Colonic mucosa (tissue), 4 donors: ENCODE results near the gene NELFA. TPM values are rescaled to one million over a fixed set of nuclear protein-coding genes. Genes with fewer than 3 reads are reported as not detected.

Experiments used
- DNase-seq: peaks from one replicate; pipeline ENCODE4 v3.0.0-alpha.2; 2020
- H3K27ac ChIP-seq: fragments of 200-600 bp; one replicate; pipeline ENCODE4 v1.8.0; 2021
- H3K27me3 ChIP-seq: fragments of 200-600 bp; one replicate; pipeline ENCODE4 v1.8.0; 2021
- H3K36me3 ChIP-seq: fragments of 200-600 bp; one replicate; pipeline ENCODE4 v1.8.0; 2021
- H3K4me1 ChIP-seq: fragments of 200-600 bp; one replicate; pipeline ENCODE4 v1.8.0; 2021; ENCODE audit warnings: mild to moderate bottlenecking
- H3K4me3 ChIP-seq: fragments of 200-600 bp; one replicate; pipeline ENCODE4 v1.8.0; 2021
- H3K9ac ChIP-seq, 2 donors: one replicate each; pipeline ENCODE4 v1.7.0; 2013; ENCODE audit warnings: control low read depth in 2 of 2, low read depth in 2 of 2, low read length in 2 of 2
- H3K9me3 ChIP-seq: fragments of 200-600 bp; one replicate; pipeline ENCODE4 v1.8.0; 2021
- intact Hi-C: fragments of 100-400 bp; cut with DNase I; formaldehyde crosslinking; loops from one replicate; pipeline ENCODE4 v1.14.1; 2022
- total RNA-seq, 2 donors: library from RNA; stranded (reverse); fragmentation: NEBNext Ultra II Directional in 1 of 2; extraction: Animal tissue kit (Norgen Biotek cat#: 25700) in 1 of 2; gene quantifications; one replicate each; pipeline ENCODE4 v1.2.1, GENCODE V29; 2021
- TF ChIP-seq, protein P1 (sequence below): fragments of 200-600 bp; IDR thresholded peaks from one replicate; pipeline ENCODE4 v1.8.0; 2022; ENCODE audit warnings: antibody characterized with exemption, mild to moderate bottlenecking
- donor health status: healthy.
- donor health status: DM: no; HTN: no; CAD: no.
- donor health status: DM: no; HTN: no; CAD: no.

The NELFA gene
- total RNA-seq: 10 to 100 TPM; 25.7 to 41.5 TPM

DNA sequence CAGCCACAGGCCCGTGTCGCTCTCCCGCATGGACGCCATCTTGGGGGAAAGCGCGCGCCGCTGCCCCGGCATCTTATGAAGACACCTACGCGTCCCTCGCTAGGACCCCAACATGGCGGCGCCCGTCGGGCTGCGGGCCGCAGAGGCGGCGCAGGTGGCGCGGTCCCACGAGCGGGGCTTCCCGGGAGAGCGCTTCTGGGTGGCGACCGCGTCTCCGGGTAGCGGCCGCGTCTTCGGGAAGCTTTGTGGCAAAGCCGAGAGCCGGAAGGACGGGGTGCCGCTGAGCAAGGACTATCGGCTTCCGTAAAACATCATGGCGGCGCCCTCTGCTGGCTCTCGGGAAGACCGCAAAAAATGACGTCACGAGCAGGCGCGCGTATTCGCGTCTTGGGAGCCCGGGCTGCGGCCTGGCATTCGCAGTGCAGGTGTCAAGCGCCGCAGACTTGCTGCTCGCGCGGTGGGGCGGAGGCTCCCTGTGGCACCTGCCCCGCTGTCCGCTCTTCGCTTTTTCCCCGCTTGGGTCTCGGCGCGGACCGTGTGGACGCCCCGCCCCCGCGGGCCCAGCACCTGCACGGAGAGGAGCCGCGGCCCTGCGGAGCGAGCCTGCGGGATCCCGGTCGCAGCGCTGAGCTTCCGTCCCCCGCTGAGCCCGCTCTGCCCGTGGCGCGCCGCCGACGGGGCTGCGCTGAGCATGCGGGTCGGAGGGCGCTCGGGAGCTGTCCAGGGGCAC is at the start of gene NELFA:
Gene NELFA (minus strand): TSS at position 54 of the 730 bp plus-strand sequence. CDS start 15 bp downstream, at position 39.
- Histone ChIP-seq H3K36me3 (no peaks in the 10 kb centered on the region), H3K27me3 (no peaks in the 10 kb centered on the region), H3K4me3 (peak within 1 kb of the TSS; percentile 87), H3K9ac (peak within 1 kb of the TSS; percentile 83 to 84), H3K27ac (peak within 1 kb of the TSS; percentile 97), H3K9me3 (no peaks in the 10 kb centered on the region), H3K4me1 (no peaks in the 10 kb centered on the region)
- peak; percentile 97 for DNase-seq
- TF ChIP-seq, protein P1, sequence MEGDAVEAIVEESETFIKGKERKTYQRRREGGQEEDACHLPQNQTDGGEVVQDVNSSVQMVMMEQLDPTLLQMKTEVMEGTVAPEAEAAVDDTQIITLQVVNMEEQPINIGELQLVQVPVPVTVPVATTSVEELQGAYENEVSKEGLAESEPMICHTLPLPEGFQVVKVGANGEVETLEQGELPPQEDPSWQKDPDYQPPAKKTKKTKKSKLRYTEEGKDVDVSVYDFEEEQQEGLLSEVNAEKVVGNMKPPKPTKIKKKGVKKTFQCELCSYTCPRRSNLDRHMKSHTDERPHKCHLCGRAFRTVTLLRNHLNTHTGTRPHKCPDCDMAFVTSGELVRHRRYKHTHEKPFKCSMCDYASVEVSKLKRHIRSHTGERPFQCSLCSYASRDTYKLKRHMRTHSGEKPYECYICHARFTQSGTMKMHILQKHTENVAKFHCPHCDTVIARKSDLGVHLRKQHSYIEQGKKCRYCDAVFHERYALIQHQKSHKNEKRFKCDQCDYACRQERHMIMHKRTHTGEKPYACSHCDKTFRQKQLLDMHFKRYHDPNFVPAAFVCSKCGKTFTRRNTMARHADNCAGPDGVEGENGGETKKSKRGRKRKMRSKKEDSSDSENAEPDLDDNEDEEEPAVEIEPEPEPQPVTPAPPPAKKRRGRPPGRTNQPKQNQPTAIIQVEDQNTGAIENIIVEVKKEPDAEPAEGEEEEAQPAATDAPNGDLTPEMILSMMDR: peak; percentile 47
- intact Hi-C loops: loop anchor here (10.0 kb wide), 1 partner anchor 164 kb away; no protein-coding TSS in a partner anchor

DNA sequence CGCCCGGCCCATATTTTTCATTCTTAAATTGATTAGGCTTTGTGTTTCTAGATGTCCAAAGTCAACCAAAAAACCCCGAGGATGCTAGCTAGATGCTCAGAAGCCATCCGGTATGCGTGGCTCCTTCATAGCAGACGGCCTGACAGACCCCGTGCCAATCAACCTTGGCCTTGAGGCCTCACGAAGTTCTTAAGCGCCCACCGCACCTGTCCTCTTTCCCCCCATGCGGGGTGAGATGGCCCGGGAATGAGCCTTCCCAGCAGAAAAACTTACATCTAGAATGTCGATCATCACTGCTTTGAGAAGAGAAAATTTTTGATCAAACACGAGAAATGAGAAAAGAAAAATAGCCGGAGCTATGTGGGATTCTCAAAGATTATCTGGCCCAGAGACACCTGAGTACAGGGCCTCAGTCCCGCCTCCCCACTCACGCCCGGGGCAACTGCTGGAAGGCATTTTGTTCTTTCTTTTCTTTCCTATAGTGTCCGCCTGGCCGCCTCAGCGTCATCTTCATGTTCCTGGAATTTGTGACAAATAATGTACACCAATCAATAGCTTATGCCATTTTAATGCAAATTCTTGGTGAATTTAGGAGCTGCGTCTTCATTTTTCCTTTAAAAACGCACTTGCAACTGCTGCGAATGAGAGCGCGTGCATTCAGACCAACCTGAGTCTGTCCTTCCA is 48.8 kb upstream of the NELFA start:
- intact Hi-C loops: no loop called here
- no peak overlapping the region for H3K9ac ChIP-seq
- no peak overlapping the region for H3K4me3 ChIP-seq
- H3K9me3 ChIP-seq: no peaks in the 10 kb centered on the region
- H3K4me1 ChIP-seq: peaks cover 3% of the 10 kb centered on the region
- TF ChIP-seq, protein P1: no peak
- no peak overlapping the region for H3K27ac ChIP-seq
- DNase-seq: no peak
- peaks cover 53% of the 10 kb centered on the region for H3K27me3 ChIP-seq
- H3K36me3 ChIP-seq: no peaks in the 10 kb centered on the region

DNA sequence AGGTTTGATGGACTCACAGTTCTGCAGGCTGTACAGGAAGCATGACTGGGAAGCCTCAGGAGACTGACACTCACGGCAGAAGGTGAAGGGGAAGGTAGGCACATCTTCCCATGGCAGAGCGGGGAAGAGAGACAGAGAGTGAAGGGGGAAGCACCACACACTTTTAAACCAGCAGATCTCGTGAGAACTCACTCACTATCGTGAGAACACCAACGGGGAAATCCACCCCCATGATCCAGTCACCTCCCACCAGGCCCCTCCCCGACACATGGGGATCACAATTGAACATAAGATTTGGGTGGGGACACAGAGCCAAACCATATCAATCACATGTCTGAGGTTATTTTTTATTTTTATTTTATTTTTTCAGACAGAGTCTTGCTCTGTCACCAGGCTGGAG is 45.4 kb upstream of the NELFA start:
- H3K27me3 ChIP-seq: peaks cover 26% of the 10 kb centered on the region
- H3K36me3 ChIP-seq: no peaks in the 10 kb centered on the region
- no peaks in the 10 kb centered on the region for H3K4me1 ChIP-seq
- TF ChIP-seq, protein P1: no peak
- no peaks in the 10 kb centered on the region for H3K9me3 ChIP-seq
- no peak overlapping the region for H3K9ac ChIP-seq
- no peak overlapping the region for H3K27ac ChIP-seq
- no peak overlapping the region for H3K4me3 ChIP-seq
- intact Hi-C loops: no loop called here
- DNase-seq: no peak

DNA sequence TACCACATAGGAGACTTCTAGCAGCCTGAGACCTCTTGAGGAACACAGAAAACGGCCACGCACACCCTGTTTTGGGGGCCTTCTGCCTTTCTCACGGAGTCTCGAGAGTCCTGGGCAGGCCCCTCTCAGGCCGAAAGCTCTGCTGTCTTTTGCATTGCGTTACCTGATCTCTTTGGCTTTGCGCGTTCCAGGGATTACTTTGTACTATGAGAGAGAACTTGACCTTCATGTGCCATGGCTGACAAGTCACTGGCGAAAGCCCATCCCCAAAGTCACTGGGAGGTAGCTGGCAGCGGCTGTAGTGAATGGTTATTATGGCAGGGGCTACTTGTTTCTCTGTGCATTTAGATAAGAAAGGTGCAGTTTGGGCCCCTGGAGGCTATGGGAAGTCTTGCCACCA is 42.3 kb upstream of the NELFA start:
- H3K9ac ChIP-seq: no peak overlapping the region
- peaks cover 14% of the 10 kb centered on the region for H3K27me3 ChIP-seq
- H3K4me3 ChIP-seq: no peak overlapping the region
- H3K9me3 ChIP-seq: no peaks in the 10 kb centered on the region
- H3K36me3 ChIP-seq: no peaks in the 10 kb centered on the region
- H3K4me1 ChIP-seq: no peaks in the 10 kb centered on the region
- TF ChIP-seq, protein P1: no peak
- no peak for DNase-seq
- no peak overlapping the region for H3K27ac ChIP-seq
- intact Hi-C loops: no loop called here

DNA sequence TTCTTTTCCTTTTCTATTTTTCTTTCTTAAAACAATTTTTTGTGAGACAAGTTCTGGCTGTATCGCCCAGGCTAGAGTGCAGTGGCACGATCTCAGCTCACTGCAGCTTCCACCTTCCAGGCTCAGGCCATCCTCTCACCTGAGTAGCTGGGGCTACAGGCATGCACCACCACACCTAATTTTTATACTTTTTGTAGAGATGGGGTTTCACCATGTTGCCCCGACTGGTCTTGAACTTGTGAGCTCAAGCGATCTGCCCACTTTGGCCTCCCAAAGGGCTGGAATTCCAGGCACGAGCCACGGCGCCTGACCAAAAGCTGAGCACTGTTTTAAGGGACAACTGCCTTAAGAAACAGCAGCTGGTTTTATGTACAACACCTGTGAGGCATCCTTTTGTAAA is 41.0 kb upstream of the NELFA start:
- H3K27ac ChIP-seq: no peak overlapping the region
- no peaks in the 10 kb centered on the region for H3K36me3 ChIP-seq
- TF ChIP-seq, protein P1: no peak
- intact Hi-C loops: no loop called here
- no peak overlapping the region for H3K9ac ChIP-seq
- no peak overlapping the region for H3K4me3 ChIP-seq
- no peak for DNase-seq
- H3K9me3 ChIP-seq: no peaks in the 10 kb centered on the region
- H3K4me1 ChIP-seq: no peaks in the 10 kb centered on the region
- H3K27me3 ChIP-seq: peaks cover 14% of the 10 kb centered on the region
